ENCODE data around the gene TRAP1. TPM values are rescaled to one million over a fixed set of nuclear protein-coding genes. Genes with fewer than 3 reads are reported as not detected.

The TRAP1 gene
- total RNA-seq, 2 experiments from 2014 or later, result 185 to 242 TPM

DNA sequence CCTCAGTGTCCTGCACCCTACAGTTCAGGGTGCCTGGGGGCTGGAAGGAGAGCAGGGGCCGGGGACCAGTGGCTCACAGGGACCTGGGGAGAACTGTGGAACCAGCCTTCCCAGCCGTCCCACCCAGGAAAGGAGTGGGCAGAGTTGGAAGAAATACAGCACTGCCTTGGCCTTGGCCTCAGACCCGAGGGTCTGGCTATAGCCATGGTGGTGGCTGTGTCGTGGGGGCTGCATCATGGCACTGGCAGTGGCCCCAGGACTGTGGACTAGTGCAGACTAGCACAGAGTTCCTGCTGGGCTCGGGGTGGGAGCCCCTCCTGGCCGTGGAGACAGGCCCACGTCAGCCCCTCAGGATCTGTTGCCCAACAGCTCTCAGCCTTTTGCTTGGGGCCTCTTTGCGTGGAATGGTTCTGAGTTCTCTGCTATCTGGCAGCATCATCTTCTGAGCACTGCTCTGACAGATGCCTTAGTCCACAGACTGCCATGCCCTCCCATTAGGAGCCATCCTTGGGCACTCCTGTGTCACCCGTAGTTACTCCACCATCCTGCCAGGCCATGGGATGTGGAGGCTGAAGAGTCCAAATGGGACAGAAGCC is 75.4 kb downstream of the TRAP1 start:
- Histone ChIP-seq H4K20me1 (ENCODE audit: insufficient read depth, low read length) (no peaks in the 10 kb centered on the region), H3K9me2 (ENCODE audit: insufficient read depth, low read length) (no peaks in the 10 kb centered on the region), H3K4me1 (ENCODE audit: insufficient read depth, low read length, poor library complexity, severe bottlenecking) (peaks cover 14% of the 10 kb centered on the region), H3K9me3 (ENCODE audit: low read length) (no peaks in the 10 kb centered on the region), H3K79me2 (ENCODE audit: insufficient read depth, low read depth, low read length) (peaks cover 19% of the 10 kb centered on the region; the same call in 1 of the 2 replicates), H3K4me3 (ENCODE audit: low read depth, low read length, poor library complexity, severe bottlenecking) (no peak overlapping the region), H3K4me2 (ENCODE audit: low read length) (no peak overlapping the region), H3K36me3 (ENCODE audit: insufficient read depth, low read length) (peaks cover 29% of the 10 kb centered on the region; the same call in 1 of the 2 replicates), H3K27ac (ENCODE audit: low read depth, low read length, poor library complexity, severe bottlenecking) (no peak overlapping the region), H2AFZ (ENCODE audit: low read length) (no peak overlapping the region)
- ChIA-PET CTCF (ENCODE audit: unreplicated experiment) (no interaction called here), POLR2A (interaction anchor here (0.7 to 1.1 kb wide), 2 partner anchors 14 kb away, joined by 3 read pairs; no protein-coding TSS in a partner anchor)
- TF ChIP-seq, protein P1, sequence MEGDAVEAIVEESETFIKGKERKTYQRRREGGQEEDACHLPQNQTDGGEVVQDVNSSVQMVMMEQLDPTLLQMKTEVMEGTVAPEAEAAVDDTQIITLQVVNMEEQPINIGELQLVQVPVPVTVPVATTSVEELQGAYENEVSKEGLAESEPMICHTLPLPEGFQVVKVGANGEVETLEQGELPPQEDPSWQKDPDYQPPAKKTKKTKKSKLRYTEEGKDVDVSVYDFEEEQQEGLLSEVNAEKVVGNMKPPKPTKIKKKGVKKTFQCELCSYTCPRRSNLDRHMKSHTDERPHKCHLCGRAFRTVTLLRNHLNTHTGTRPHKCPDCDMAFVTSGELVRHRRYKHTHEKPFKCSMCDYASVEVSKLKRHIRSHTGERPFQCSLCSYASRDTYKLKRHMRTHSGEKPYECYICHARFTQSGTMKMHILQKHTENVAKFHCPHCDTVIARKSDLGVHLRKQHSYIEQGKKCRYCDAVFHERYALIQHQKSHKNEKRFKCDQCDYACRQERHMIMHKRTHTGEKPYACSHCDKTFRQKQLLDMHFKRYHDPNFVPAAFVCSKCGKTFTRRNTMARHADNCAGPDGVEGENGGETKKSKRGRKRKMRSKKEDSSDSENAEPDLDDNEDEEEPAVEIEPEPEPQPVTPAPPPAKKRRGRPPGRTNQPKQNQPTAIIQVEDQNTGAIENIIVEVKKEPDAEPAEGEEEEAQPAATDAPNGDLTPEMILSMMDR (conservative IDR thresholded peaks at IDR 0.05; ENCODE audit: low read length), result no peak
- TF ChIP-seq EZH2phosphoT487 (IDR thresholded peaks at IDR 0.05; ENCODE audit: borderline replicate concordance, low read depth, low read length), result no peak
- no peak for DNase-seq (ENCODE audit: low spot score)
- intact Hi-C loops (cut with micrococcal nuclease; ENCODE audit: unreplicated experiment), result no loop called here
- BruUV-seq (replicated peaks), result no TSS peak

DNA sequence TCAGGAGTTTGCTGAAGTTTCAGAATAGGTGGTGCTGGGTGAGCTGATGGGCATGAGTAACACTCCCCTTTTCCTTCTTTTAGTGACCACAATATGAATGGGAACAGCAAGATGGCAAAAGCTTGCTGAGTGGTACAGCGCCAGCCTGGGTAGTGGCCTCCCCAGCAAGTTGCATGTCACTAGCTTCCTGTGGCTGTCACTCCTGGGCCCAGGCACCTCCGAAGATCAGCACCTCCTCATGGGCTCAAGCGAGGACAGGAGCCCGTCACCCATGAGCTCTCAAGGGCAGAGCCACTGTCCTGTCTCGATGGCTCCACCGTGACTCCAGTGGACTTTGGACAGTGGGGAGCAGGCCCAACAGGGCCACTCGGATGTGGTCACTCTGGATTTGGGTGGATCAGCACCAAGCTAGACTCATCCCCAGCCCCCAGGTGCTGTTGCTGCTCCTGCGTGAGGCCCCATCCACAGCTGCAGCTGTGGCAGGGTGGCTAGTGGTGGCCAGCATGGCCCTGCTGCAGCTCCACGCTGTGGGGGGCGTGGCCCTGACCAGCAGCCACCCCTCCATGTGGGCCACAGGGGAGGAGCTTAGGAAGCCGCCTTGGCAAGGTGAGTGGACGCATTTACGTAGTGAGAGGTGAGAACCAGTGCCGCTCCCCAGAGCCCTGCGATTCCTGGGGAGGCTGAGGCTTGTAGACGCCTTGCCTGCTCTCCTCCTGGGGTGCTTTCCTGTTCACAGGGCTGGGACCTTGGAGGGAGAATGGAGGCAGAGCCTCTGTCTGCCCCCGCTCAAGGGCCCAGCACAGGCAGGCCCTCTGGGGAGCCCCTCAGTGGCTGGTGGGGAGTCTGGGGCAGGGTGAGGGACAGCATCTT is 76.5 kb downstream of the TRAP1 start:
- Histone ChIP-seq H2AFZ (ENCODE audit: low read length) (no peak overlapping the region), H3K79me2 (ENCODE audit: insufficient read depth, low read depth, low read length) (peaks cover 29% of the 10 kb centered on the region; the same call in 1 of the 2 replicates), H3K9me2 (ENCODE audit: insufficient read depth, low read length) (no peaks in the 10 kb centered on the region), H3K27ac (ENCODE audit: low read depth, low read length, poor library complexity, severe bottlenecking) (no peak overlapping the region), H3K4me2 (ENCODE audit: low read length) (no peak overlapping the region), H3K4me3 (ENCODE audit: low read depth, low read length, poor library complexity, severe bottlenecking) (no peak overlapping the region), H3K9me3 (ENCODE audit: low read length) (no peaks in the 10 kb centered on the region), H3K4me1 (ENCODE audit: insufficient read depth, low read length, poor library complexity, severe bottlenecking) (peaks cover 17% of the 10 kb centered on the region), H4K20me1 (ENCODE audit: insufficient read depth, low read length) (no peaks in the 10 kb centered on the region), H3K36me3 (ENCODE audit: insufficient read depth, low read length) (peaks cover 29% of the 10 kb centered on the region; the same call in 1 of the 2 replicates)
- DNase-seq (ENCODE audit: low spot score), result no peak
- intact Hi-C loops (cut with micrococcal nuclease; ENCODE audit: unreplicated experiment), result no loop called here
- ChIA-PET CTCF (ENCODE audit: unreplicated experiment) (no interaction called here), POLR2A (interaction anchor here (1.1 to 1.5 kb wide), 2 partner anchors 13 to 15 kb away, joined by 3 read pairs; no protein-coding TSS in a partner anchor)
- TF ChIP-seq EZH2phosphoT487 (IDR thresholded peaks at IDR 0.05; ENCODE audit: borderline replicate concordance, low read depth, low read length), result no peak
- TF ChIP-seq, protein P1 (conservative IDR thresholded peaks at IDR 0.05; ENCODE audit: low read length), result no peak
- BruUV-seq (replicated peaks), result no TSS peak

All from OCI-LY7 (cell line).